ENCODE measurements around the gene CHST15. TPM values are rescaled to one million over a fixed set of nuclear protein-coding genes. Genes with fewer than 3 reads are reported as not detected.
A peak's percentile ranks its signal among the peaks of the same experiment; 100 is the strongest.

Gene CHST15
- total RNA-seq, 1 donor from 2014 or later = 18.3 TPM

DNA sequence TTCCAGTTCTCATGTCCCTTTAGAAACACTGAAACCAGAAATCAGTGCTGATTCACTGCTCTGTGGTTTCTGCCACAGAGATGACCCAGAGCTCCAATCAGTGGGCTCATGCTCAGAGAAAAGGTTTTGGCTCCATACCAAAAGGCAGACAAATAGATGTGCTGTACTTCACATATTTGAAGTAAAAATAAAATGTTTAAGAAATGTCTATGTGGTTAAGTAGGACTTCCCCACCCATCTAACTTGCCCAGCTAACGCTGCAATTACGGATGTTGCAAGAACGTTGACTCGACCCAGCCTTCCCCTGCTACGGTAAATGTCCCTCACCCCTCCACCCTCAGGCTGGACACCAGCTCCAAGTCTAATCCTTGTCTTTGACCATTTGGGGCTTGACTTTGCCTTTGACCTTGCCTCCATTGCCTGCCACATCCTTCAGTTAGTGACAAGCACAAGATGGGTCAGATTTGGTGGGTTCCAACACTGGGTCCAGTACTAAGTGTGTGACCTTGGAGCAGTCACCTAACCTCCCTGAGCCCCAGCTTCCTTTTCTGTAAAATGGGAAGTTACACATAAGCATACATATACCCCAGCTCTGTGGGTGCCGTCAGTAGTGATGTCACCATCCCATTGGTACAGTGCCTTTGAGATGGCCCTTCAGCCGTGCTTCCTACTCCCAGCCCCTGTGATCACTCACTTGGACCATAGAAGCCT lies 95.8 kb downstream of the CHST15 start:
- no peak for DNase-seq

DNA sequence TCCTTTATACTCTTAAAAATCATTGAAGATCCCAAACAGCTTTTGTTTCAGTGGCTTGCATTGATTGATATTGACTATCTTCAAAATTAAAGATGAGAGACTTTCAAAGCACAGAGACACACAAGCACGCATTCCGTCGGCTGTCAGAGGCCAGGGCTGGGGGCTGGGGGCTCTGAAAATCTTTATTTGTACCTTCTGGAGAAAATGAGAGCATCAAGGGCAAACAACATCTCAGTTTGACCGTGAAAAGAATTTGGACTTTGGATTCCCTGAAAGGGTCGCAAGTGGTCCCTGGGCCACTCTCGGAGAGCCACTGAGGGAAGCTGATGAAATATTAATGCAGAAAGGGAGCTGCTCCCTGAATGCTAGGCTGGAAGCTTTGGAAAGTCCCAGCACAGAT lies 96.4 kb downstream of the CHST15 start:
- DNase-seq = no peak

DNA sequence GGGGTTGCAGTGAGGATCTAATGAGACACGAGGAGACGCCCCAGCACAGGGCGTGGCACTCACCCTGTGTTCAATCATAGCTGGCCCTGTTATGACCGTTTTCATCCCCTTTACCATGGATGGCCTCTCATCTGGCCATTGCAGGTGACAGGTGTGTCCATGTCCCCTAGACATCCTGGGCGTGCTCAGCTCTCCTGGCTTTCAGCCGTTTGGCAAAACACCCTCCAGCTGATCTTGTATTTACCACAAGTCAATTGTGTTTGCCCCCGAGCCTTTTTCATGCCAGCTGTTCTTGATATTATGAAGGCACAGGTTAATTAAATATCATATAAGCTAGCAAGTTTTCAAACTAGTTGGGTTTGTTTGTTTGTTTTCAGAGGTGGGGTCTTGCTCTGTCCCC lies 97.1 kb downstream of the CHST15 start:
- no peak for DNase-seq

DNA sequence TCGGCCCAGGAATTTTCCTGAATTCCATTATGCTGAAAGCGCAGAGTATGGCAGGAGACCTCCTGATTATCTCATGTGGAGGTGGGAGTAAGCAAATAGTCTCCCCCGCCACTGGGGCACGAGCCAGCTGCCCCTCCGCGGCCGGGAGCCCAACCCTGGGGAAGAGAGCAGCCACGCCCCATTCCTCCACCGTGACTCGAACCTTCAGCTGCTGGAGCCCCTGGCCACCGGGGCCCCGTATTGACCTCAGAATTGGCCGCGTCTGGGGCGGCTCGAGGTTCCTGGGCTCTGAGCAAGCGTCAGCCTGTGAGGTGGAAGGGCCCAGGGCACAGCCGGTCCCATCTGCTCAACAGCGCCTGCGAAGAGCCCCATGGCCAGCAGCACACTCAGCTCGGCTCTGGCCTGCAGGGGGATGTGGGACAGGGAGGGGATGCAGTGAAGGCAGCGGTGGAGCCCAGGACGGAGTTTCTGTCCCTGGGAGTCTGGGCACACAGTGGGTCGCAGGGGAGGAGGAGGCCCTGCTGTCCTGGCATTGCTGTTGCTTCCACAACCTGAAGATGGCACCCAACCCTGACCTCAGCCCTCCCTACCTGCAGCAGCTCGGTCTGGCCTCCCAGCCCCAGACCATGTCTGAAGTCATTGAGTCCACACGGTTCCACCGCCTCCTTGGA lies 97.8 kb downstream of the CHST15 start:
- peak; percentile 74 for DNase-seq

DNA sequence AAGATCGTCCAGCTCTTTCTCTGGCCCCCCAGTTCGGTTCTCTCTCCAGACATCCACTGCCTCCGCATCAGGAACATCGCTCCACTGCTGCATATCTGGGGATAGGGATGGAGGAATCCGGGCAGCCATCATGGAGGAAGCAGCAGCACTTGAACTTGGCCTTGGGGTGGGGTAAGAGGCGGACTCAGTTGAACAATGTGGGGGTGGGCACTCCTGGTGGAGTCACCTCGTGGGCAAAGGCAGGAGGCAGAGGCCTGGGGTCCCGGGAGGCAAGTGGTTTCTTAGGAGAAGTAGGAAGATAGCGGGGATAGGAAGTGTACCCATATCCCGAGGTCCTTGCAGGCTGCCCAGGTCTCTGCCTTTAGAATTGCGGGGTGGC lies 98.3 kb downstream of the CHST15 start:
- peak; percentile 17 for DNase-seq

DNA sequence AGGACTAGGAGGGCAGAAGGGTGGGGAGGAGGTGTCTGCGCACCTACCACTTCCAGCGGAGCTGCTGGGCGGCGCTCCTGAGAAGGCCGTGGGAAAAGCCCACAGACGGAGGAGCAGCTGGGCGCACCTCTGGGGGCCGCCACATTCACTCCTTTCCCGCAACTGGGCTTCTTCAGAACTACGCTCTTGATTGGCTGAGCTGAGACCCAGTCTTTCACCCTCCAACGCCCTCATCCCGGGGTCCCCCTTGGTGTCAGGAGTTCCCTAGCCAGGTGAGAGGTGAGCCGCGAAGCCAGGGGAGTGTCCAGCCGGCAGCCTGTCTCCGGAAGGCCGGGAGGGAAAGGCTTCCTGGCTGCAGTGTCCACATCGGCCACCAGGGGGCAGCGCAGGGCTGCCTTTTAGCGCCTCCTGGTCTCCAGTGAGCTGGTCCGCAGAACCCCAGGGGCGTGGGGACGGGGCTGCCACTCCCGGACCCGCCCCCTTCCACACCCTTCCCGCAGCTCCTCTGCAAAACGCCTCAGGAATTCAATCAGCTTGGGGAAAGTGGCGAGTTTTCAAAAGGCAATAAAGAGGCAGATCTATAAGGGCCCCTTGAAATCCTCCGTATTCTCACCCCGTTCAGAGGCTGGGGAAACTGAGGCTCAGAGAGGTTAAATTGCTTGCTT lies 98.8 kb downstream of the CHST15 start:
- DNase-seq = peak; percentile 91

DNA sequence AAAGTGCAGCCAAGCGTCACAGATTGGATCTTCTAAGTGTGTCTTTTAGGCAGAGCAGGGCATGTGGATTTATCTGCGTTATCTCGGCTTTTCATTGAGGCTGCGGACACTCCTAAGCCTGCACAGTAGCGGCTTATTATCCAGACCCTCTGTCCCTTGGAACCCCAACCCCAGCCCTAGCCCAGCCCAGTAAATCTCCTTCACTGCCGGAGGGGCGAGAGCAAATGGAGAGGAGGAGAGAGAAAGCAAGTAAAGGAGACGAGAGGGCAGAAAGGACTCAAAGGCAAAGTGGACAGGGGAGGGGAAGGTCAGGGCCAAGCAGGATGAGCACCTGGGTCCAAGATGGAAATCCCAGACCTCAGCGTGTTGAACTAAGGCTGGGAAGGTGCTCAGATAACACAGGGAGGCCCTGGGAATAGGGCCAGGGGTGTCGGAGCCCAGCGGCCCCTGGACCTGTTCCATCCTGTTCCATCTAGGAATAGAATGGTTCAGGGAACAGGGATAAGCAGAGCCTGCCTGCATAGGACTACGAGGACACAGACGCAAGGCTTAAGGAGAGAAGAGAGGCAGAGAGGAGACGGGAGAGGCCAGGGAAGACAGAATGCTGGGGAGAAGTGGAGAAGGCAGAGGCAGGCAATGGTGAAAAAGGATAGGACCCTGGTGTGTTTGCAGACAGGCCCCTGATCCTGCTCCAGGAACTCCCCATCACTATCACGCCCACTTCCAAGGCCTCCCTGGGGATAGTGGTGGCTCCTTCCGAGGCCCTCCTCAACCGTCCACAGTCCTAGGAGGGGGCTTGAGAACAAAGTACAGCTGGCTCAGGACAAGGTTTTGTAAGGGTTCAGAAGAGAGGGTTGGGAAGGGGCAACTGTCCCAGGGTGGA lies 99.6 kb downstream of the CHST15 start:
- DNase-seq = no peak

DNA sequence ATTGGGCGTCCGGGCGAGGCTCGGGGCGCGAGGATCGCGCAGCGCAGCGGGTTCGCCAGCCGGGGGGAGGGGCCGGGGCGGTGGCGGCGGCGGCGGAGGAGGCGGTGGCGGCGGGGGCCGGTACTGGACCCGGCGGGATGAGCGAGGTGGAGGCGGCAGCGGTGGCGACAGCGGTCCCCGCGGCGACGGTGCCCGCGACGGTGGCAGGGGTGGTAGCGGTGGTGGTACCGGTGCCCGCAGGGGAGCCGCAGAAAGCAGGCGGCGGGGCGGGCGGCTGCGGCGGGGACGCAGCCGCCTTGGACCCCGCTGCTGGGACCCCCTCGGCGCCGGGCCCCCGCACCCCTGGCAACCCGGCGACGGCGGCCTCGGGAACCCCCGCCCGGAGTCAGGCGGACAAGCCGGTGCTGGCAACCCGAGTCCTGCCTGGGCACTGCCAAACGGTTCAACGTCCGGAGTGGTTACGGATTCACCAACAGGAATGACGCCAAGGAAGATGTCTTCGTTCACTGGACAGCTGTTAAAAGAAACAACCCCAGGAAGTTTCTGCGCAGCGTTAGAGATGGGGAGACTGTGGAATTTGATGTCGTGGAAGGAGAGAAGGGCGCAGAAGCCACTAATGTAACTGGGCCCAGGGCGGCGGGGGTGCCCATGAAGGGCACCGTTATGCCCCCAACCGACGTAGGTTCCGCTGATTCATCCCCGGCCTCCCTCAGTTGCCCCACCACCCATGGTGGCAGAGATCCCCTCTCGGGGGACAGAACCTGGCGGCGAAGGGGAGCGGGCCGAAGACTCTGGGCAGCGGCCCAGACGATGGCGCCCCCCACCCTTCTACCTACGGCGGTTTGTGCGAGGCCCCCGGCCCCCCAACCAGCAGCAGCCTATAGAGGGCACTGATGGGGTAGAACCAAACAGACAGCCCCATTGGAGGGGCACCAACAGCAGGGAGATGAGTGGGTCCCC lies 101.5 kb downstream of the CHST15 start:
- DNase-seq = no peak

DNA sequence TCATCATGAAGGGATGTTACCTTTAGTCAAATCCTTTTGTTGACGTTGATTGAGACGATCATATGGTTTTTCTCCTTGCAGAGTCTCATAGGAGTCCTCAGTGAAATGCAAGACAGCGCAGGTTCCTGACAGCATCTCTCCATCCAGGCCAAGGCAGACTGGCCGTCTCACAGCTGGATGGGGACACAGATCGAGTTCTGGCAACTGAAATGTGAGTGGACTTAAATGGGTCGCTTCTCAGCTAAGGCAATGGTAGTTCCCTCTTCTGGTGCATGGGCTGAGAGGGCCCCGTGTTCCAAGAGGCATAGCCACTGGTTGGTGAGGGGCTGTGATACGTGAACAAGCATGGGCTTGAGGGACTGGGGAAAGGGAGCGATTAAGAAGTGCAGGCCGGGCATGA lies 102.5 kb downstream of the CHST15 start:
- DNase-seq = no peak

DNA sequence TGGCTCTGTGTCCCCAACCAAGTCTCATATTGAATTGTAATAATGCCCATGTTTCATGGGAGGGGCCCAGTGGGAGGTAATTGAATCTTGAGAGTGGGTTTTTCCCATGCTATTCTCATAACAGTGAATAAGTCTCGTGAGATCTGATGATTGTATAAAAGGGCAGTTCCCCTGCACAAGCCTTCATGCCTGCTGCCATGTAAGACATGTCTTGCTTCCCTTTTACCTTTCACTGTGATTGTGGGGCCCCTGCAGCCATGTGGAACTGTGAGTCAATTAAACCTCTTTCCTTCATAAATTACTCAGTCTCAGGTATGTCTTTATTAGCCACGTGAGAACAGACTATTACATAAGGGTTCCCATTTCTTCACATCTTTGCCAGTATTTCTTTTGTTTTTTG lies 104.7 kb downstream of the CHST15 start:
- DNase-seq = no peak

DNA sequence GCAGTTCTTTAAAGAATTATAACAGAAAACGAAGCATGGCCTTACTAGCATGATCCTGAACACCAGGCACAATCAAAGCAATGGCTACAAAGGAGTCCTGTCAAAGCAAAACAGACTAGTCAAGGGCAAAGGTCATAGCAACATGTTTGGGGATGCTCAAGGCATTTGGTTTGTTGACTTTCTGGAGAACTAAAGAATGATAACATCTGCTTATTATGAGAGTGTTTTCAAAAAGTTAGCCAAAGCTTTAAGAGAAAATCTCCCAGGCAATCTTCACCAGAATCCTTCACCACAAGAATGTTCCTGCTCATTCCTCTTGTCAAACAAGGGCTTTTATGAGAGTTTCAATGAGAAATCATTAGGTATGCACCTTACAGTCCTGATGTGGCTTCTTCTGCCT lies 106.7 kb downstream of the CHST15 start:
- no peak for DNase-seq

DNA sequence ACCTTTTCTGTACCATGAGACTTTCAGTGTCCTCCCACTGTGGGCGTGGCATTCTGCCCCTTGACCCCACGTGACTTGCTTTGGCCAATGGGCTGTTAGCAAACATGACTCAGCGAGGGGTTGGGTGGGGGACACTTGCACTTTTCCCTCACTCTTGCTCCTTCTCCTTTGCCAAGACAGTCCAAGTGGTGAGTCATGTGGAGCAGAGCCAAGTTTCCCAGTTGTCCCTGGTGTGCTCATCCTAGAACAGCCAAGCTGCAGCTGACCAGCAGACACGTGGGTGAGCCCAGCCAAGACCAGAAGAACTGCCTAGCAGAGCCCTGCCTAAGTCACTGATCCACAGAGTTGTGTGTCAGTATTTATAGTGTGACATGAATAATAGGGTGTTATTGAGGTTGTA lies 119.0 kb downstream of the CHST15 start:
- no peak for DNase-seq

DNA sequence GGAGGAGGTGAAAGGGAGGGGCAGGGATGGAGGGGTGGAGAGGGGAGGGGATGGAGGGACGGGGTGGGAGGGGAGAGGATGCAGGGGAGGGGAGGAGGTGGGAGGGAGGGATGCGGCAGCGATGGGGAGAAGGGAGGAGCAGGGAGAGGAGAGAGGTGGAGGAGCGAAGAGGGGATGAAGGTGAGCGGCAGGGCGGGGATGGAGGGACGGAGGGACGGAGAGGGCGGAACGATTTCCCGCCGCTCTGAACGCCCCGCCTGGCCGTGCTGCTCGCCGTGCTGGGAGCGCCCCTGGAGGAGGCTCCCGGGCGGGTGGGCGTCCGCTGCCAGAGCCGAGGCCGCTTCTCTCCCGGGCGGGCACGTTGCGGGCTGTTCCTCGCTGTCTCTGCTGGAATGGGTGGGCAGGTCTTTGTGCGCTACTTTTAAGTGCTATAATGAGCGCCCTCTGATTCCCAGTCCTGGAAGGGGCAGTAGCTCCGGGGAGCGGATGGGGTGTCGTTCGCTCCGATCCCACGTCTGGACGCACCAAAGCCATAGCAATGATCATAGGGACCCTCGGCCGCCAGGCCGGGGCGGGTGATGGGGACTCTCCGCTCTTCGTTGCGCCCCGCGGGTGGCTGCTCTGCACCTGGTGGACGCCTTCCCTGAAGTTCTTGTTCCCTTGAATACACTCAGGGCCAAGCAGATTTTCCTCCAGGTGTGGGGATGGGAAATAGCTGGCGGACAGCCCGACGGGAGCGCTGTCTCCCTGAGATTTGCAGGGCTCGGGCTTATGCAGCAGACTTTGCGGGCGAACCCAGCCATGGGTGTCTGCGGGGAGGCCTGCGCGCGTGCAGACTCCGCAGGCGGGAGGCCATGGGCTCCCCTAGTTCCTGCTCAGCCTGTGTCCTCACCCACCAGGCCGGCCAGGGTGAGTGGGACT lies 120.7 kb downstream of the CHST15 start:
- DNase-seq = peak; percentile 24

DNA sequence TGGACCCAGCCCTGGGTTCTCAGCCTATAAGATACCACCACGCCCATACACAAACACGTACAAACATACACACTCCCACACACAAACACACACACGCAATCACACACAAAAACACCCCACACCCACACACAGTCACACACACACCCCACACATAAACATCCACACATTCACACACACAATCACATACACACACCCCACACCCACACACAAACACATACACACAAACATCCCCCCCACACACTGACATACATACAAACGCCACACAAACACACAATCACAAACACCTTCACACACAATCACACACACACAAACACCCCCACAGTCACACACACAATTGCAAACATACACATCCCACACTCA lies 122.5 kb downstream of the CHST15 start:
- no peak for DNase-seq

DNA sequence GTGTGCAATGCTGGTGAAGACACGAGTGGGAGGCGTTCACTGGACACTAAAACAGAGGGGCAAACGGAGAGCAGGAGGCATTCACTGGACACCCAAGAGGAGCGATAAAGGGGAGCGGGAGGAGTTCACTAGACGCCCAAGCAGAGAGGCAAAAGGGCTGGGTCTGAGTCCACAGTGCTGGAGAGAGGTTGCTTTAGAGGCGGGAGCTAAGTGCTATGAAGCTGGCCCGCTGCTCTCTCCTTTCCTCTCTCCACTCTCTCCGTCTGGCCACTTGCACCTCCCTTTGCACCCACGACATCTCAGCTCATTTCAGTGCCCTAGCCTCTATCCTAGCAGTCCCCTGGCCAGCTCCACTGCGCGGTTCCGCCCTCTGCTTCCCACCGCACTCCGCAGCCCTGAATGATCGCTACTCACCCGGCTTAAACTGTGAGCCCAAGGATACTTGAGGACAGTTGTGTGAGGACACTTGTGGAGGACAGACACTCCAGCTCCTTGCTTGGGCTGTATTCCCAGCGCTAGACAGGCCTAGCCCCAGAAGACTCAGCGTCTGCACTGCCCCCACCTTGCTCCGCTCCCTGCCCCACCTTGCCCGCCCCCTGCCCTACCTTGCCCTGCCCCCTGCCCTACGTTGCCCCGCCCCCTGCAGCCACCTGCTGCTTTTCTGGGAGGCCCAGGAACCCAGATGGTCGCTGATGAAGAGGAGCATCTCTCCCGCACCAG lies 123.0 kb downstream of the CHST15 start:
- DNase-seq = no peak

DNA sequence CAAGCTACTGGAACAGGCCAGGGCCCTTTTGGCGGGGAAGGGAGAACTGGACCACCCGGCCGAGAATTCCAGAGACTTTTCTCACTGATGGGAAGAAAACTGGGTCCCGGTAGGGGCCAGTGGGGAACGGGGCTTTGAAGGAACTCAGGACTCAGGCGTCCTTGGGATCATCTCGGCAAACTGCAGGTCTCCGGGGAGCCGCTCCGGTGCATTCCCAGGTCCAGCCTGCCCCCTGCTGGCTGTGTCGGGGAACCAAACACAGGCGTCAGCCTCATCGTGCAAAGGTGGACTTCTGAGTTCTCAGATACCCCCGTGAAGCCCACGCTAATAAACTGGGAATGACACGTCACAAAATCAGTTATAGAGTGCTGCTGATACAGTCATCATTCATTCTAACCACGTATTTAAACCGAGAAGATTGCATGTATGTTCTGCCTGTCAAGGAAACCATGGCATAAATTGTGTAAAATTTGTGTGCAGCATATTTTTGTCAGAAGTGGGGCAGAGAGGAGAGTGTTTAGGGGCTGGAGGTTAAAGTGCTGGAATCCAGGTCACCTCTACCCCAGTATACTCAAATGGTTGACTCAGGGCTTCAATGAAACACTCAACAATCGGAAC lies 125.7 kb downstream of the CHST15 start:
- DNase-seq = peak; percentile 78

DNA sequence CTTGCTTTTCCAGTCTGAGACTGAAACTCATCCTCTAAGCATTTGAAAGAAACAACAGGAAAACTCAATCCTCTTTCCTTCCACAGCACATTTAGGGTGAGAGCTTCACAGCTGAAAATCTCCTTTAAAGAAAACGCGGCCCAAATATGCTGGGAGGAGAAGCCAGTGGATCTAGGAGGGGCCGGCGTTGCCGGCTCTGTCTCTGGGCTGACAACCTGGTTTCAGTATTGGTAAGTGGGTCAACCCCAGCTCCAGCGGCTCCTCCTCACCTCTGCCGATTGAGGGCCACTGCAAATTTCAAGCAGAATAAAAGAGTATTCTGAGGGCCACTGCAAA lies 126.5 kb downstream of the CHST15 start:
- peak; percentile 13 for DNase-seq

DNA sequence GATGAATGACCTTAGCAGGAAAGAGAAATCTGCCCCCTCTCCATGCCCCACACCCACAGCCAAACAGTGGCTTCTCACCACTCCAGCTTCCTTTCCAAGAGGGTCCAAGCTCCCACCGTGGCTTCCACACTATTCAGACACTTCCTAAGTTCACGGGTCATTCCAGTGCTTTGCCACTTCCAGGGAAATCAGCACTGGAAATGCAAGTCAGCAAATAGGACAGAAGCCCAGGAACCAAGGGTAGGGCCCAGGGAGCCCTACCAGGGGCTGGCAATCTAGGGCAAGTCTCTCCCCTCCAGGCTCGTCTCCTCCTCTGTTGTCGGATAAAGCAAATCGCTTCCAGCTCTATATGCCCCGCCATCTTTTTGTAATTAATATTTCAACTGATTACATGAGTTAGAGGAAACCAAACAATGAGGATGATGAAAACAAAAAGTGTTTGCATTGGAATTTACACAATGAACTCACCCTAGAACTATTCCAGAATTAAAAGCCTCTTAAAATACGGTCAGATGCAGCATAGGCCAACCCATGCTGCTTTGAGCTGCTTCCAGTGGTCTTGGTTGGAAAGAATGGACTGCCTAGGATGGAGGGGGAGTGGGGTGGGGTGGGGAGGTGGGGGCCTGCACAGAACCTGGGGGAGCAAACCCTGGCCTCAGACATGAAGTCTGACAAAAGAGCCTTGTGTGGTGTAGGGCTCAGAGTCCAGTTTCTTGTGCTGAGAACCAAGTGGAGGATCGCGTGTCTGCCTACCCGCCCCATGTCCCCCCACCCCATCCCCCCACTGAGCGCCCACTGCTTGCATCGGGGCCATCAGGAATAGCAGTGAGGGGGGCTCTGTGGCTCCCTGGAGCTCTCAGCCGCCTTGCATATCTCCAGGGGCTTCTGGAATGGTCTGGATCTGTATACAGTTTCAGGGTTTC lies 127.2 kb downstream of the CHST15 start:
- no peak for DNase-seq

Measured in tongue (tissue), 2 donors.